HG02571 (cell line): ENCODE results near the gene ZMYND15.

ENCODE experiments used
- ATAC-seq: cut with Tn5 transposase; IDR thresholded peaks from one replicate; pipeline ENCODE4 v1.9.1; 2021; ENCODE audit warnings: mild to moderate bottlenecking, moderate library complexity; ENCODE audit not compliant: unreplicated experiment

The ZMYND15 gene

GRCh38 chr17:4742133-4742532 lies 2.5 kb downstream of the ZMYND15 start:
- no peak for ATAC-seq

GRCh38 chr17:4742629-4743028 lies 3.0 kb downstream of the ZMYND15 start:
- ATAC-seq: no peak

- no peak for ATAC-seq
These were observed 3.6 kb downstream of the ZMYND15 start for GRCh38 chr17:4743216-4743615.

GRCh38 chr17:4743898-4744297 lies 4.3 kb downstream of the ZMYND15 start:
- no peak for ATAC-seq

GRCh38 chr17:4744999-4745969 lies 5.7 kb downstream of the ZMYND15 start:
- ATAC-seq: no peak

- no peak for ATAC-seq
These were observed 8.2 kb downstream of the ZMYND15 start for GRCh38 chr17:4747847-4748246.

- ATAC-seq: no peak
These were observed 9.1 kb downstream of the ZMYND15 start for GRCh38 chr17:4748686-4749085.

GRCh38 chr17:4750606-4751005 lies 11.0 kb downstream of the ZMYND15 start:
- no peak for ATAC-seq

- no peak for ATAC-seq
These were observed 12.3 kb downstream of the ZMYND15 start for GRCh38 chr17:4751932-4752331.

GRCh38 chr17:4753392-4753791 lies 13.8 kb downstream of the ZMYND15 start:
- ATAC-seq: no peak

GRCh38 chr17:4759776-4760236 lies 20.2 kb downstream of the ZMYND15 start:
- no peak for ATAC-seq

- ATAC-seq: no peak
These were observed 25.0 kb downstream of the ZMYND15 start for GRCh38 chr17:4764595-4764994.

- no peak for ATAC-seq
These were observed 26.6 kb downstream of the ZMYND15 start for GRCh38 chr17:4766201-4766600.

GRCh38 chr17:4766723-4767122 lies 27.1 kb downstream of the ZMYND15 start:
- no peak for ATAC-seq

GRCh38 chr17:4768298-4768697 lies 28.7 kb downstream of the ZMYND15 start:
- ATAC-seq: no peak

- ATAC-seq: no peak
These were observed 30.0 kb downstream of the ZMYND15 start for GRCh38 chr17:4769628-4770027.

- no peak for ATAC-seq
These were observed 32.0 kb downstream of the ZMYND15 start, which contains the start of gene TM4SF5 for GRCh38 chr17:4771519-4772234. TSS of gene TM4SF5 (plus strand) at chr17:4771886. CDS start at chr17:4771923, 37 bp downstream.

GRCh38 chr17:4772235-4772613 lies 32.6 kb downstream of the ZMYND15 start:
- no peak for ATAC-seq

GRCh38 chr17:4777969-4778760 lies 38.5 kb downstream of the ZMYND15 start:
- no peak for ATAC-seq

GRCh38 chr17:4780325-4780955 lies 40.8 kb downstream of the ZMYND15 start:
- ATAC-seq: no peak
